HFF-Myc (cell line): ENCODE data around the gene GLCCI1.

Source experiments
- DNase-seq: peaks from one replicate; pipeline ENCODE4 v3.0.0-alpha.2; 2011; ENCODE audit warnings: low read depth; ENCODE audit errors: extremely low read depth
- H3K4me3 ChIP-seq: replicated peaks from 2 replicates; pipeline ENCODE4 v1.5.1; 2011; ENCODE audit warnings: low read depth, mild to moderate bottlenecking, control low read depth, low read length
- TF ChIP-seq, protein P1 (sequence below): IDR thresholded peaks from 2 replicates; pipeline ENCODE4 v1.5.1; 2012; ENCODE audit warnings: mild to moderate bottlenecking, low read depth, low read length, control low read depth; ENCODE audit errors: missing control alignments

GLCCI1 gene

DNA sequence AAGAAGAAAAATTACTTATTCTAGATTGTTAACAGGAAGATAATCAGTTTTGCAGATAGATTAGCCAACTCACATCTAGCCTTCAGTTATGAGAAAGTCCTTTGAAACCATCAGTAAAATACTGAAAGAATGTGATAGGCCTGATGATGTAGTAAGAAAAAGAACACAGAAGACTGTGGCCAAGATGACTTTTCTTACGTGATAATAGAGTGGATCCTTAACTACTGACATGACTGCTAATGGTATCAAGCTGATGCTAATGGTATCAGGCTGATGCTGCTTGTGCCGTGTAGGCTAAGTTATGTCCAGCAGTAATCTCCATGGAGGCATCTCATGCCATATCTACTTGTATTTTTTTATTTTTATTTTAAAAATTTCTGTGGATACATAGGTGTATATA lies 114.2 kb downstream of the GLCCI1 start:
- DNase-seq = no peak
- TF ChIP-seq, protein P1, sequence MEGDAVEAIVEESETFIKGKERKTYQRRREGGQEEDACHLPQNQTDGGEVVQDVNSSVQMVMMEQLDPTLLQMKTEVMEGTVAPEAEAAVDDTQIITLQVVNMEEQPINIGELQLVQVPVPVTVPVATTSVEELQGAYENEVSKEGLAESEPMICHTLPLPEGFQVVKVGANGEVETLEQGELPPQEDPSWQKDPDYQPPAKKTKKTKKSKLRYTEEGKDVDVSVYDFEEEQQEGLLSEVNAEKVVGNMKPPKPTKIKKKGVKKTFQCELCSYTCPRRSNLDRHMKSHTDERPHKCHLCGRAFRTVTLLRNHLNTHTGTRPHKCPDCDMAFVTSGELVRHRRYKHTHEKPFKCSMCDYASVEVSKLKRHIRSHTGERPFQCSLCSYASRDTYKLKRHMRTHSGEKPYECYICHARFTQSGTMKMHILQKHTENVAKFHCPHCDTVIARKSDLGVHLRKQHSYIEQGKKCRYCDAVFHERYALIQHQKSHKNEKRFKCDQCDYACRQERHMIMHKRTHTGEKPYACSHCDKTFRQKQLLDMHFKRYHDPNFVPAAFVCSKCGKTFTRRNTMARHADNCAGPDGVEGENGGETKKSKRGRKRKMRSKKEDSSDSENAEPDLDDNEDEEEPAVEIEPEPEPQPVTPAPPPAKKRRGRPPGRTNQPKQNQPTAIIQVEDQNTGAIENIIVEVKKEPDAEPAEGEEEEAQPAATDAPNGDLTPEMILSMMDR = no peak
- no peak overlapping the region for H3K4me3 ChIP-seq

DNA sequence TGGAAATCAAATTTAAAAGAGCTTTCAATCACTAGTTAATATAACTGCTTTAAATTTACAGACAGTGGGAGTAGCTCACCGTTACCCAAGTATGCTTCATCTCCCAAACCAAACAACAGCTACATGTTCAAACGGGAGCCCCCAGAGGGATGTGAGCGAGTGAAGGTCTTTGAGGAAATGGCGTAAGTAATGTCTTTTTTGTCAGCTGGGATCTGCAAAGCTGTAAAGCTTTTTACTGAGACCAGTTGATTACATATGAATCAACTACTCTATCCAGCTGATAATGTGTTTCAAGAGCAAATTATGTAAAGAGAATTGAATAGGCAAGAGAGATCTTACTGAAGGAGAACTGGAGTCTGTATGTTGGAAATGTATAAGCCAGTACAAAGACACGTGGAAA lies 116.2 kb downstream of the GLCCI1 start:
- TF ChIP-seq, protein P1 = no peak
- no peak for DNase-seq
- no peak overlapping the region for H3K4me3 ChIP-seq

DNA sequence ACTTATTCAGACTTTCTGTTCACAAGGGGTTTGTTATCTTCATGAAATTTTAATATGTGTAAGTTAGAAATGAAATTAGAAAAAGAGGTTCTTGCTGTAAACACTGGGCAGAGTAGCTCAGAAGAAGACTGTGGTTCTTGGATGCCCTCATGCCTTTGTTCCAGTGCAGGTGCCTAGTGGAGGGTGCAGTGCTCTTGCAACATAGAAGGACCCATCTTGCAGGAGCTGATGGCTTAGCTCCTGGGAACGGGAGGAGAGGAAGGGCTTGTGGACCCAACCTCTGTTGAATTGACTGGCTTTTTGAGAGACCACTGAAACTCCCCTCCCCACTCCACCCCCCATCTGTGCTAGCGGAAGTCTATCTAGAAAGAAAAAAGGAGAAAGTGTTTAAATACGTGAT lies 116.8 kb downstream of the GLCCI1 start:
- DNase-seq = no peak
- no peak overlapping the region for H3K4me3 ChIP-seq
- TF ChIP-seq, protein P1 = no peak

DNA sequence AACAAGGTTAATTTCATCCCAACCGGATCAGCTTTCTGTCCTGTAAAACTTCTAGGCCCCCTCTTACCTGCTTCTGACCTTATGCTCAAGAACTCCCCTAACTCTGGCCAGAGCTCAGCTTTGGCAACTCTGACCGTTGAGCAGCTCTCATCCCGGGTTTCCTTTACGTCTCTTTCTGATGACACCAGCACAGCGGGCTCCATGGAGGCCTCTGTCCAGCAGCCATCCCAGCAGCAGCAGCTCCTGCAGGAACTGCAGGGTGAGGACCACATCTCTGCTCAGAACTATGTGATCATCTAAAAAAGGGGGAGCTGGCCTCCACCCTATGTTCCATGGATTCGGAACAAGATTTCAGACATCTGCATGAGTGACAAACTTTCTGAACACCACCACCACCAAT lies 117.6 kb downstream of the GLCCI1 start:
- TF ChIP-seq, protein P1 = no peak
- no peak for DNase-seq
- no peak overlapping the region for H3K4me3 ChIP-seq

DNA sequence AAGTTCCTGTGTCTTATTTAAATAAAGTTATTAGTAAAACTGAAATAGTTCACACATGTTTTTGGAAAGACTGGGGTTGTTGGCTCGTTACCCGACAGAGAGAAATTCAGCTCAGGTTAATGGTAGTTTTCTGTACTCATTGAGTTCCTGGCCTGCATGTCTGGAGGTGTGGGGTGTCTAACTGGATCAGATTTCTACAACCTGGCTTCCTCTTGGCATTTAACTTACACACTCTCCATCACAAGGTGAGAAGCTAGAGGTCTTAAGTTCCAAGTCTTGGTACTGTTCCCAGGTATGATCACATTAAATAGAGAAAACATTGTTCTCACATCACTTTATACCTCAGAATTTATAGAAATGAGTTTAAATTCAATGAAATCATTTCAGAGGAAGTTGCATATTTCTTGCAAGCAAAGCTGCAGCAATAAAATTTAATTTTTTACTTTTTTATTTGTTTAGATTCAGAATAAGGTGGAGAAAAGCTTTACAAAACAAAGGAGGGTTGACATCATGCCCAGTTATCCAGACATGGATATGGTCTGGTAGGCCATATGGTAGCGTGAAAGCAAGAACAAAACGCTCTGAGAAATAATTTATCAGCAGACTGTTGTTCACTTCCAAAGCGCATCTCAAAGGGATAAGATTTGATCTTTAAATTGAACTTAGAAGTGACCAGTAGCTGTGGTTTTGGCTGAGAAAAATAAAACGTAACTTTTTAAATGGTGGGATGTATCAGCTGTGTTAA lies 120.6 kb downstream of the GLCCI1 start:
- no peak overlapping the region for H3K4me3 ChIP-seq
- no peak for DNase-seq

DNA sequence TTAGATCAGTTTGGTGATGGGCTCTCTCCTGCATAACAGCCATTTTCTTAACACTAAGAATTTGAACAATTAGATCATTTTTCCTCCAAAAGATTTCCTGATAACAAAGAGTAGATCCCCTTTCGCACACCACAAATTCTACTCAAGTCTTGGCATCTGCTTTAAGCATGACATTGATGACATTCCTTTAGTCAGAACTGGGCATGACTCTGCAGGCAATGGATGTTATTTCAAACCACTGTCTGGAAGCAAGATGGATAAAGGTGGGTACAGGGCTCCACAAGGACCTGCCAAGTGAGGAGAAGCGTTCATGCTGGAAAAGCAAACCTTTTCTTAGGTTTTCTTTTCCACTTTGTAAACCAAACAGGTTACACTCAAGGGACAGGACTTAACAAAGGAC lies 123.5 kb downstream of the GLCCI1 start:
- TF ChIP-seq, protein P1 = no peak
- H3K4me3 ChIP-seq = no peak overlapping the region
- DNase-seq = no peak

More for the DNA sequence above, 120.6 kb downstream of the GLCCI1 start:
- TF ChIP-seq, protein P1 = no peak
